GM18517 (cell line): ENCODE data around the gene ECHS1.
"Not testable (repeated sequence)": the region's sequence is repeated elsewhere in the genome, so short reads cannot be mapped to it uniquely, and the experiment has no call there.

Experiments
- ATAC-seq: cut with Tn5 transposase; IDR thresholded peaks from one replicate; pipeline ENCODE4 v1.9.1; 2021; ENCODE audit warnings: mild to moderate bottlenecking, moderate library complexity; ENCODE audit not compliant: unreplicated experiment

The ECHS1 gene

DNA sequence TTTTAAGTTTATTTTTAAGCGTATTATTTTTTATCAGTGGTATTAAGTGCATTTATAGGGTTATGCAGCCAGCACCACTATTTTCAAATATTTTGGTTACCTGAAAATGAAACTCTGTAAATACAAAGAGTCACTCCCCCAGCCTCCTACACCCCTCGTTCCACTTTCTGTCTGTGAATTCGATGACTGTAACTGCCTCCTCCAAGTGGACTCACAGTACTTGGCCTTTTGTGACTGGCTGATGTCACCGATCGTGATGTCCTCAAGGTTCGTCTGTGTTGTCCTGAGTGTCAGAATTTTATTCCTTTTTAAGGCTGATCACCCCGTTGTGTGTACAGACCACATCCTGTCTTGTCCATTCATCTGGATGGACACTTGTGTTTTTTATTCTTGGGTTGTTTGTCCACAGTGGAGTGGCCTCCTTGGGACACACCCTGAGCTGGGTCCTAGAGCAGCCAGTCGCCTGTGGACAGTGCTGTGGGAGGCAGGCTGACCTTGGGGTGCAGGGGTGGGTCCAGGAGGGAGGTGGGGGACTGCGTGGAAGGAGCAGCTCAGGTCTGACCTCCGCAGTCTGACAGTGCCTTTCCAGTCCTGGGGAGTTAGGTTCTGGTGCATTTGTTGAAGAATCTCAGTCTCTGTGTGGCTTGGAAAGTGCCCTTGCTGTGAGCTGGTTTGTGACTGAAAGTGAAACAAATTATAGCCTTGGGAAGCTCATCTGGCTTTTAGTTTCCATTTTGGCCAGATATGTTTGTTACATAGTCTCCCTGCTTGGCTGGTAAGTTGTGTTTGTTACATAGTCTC is 27.7 kb upstream of the ECHS1 start:
- ATAC-seq = peak; percentile 67

DNA sequence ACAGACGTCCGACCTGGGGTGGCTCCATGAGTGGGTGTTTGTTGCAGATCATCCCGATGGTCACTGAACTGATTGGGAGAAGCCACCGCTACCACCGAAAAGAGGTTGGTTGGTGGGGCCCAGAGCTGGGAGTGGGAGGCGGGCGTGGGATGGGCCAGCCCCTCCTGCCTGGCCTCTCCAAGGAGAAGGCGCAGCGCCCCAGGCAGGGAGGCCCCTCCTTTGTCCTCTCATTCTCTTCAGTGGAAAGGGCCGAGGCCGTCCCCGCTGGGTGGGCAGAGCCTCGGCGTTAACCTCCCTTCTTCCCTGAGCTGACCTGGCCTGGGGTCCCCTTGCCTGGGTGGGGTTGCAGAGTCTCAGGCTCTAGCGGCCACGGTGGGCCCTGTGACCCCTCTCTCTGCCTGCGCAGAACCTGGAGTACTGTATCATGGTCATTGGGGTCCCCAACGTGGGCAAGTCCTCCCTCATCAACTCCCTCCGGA is 26.0 kb upstream of the ECHS1 start:
- no peak for ATAC-seq

DNA sequence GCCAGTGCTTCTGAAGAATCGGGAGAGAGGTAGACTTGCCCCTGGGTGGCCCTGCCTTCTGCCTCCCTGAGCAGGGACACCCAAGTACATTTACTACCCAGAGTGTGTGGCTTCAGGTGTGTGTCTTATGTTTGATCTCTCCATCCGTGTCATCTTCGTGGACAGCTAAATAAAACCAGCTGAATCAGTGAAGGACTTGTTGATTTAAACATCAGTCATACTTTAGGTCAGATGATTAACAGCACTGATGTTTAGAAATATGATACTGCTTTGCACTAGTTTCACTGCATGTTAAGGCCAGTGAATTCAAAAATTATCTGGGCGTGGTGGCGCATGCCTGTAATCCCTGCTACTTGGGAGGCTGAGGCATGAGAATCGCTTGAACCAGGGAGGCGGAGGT is 24.8 kb upstream of the ECHS1 start:
- ATAC-seq = no peak

GRCh38 chr10:133396035-133396624 is 23.0 kb upstream of the ECHS1 start:
- ATAC-seq = no peak

DNA sequence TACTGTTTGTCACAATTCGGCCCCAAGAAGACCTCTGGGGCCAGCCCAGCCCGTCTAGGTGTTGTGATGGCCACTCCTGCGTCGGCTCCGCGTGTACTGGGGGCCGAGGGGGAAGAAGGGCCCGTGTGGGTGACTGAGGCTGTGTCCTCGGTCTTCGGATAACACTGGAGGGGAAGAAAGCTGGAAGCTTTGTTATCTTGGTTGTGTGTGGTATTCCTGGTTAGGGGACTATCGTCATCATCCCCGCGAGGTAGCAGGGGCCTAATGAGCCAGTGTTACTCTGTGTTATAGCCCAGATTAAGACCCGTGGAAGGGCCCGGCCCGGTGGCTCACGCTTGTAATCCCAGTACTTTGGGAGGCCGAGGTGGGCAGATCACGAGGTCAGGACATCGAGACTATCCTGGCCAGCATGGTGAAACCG is 21.7 kb upstream of the ECHS1 start:
- no peak for ATAC-seq

DNA sequence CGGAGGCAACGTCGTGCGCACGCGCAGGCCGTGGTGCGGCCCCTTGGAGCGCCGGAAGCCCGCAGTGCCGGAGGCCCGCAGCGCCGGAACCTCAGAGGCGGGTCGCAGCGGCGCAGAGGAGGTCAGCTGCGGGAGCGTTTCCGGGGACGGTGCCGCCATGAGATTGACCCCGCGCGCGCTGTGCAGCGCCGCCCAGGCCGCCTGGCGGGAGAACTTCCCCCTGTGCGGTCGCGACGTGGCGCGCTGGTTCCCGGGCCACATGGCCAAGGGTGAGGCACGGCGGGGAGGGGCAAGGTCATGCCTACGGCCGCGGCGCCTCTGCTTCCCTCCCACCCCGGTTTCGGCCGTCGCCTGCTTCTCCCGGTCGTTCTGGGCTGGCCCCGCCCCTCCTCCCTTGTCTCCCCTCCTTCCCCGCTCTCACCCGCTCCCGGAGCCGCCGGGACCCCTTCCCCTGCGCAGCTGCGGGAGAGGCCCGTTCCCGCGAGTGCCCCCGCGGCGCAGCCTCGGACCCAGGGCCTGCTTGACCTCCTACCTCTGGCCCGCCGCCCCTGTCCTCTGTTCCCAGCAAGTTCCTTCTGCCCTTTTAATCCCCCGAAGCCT is 21.0 kb upstream of the ECHS1 start, which contains the start of gene MTG1:
MTG1 (plus strand) TSS at position 94 of the 600 bp plus-strand sequence; CDS start at position 158, 64 bp downstream.
- ATAC-seq = peak; percentile 65

DNA sequence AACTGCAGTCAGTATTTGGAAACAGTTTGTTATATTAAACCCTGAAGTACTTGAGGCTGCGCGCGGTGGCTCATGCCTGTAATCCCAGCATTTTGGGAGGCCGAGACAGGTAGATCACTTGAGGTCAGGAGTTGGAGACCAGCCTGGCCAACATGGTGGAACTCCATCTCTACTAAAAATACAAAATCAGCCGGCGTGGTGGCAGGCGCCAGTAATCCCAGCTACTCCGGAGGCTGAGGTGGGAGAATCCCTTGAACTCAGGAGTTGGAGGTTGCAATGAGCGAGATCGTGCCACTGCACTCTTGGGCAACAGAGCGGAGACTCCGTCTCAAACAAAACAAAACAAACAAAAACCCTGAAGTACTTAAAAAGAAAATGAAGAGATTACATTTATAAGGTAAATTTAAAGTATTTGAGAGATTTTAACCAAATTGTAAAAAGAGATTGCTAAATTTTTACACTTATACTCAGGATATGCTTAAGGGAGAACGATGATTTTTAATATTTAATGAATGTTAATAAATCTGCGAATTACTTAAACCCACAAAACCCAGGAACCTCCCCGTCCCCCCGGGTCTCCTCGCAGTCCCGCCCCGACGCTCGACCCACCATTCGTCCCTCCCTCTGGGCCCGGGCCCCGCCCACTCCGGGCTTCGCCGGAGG is 20.4 kb upstream of the ECHS1 start:
- ATAC-seq = no peak

DNA sequence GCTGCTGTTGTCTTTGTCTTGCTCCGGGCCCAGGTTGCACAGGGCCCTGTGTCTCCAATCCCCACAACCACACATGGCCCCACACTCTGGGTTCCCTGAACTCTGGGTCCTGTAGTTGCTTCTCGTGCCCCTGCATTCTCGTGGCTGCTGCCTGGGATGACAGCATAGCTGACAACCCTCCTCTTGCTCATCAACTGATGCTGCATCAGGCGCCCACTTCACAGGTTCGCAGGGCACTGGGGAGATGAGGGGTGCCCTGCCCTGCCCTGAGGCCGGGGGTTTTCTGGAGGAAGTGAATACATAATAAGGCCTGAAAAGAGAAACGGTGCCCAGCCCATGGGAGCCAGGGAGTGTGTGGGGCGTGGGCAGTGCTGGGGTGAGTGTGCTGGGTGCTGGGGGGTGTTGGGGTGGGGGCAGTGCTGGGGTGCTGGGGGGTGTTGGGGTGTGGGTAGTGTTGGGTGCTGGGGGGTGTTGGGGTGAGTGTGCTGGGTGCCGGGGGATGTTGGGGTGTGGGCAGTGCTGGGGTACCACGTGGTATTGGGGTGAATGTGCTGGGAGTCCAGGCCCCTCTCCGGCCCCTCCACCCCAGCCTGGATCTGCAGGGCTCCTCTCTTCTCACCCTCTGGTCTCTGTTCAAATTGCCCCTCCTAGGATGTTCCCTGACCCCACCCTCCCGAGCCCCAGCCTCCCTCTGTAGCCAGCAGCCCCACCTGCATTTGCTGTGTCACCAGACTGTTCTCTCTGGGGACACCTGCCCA is 18.8 kb upstream of the ECHS1 start:
- no peak for ATAC-seq

GRCh38 chr10:133391249-133391635 is 18.1 kb upstream of the ECHS1 start:
- no peak for ATAC-seq

DNA sequence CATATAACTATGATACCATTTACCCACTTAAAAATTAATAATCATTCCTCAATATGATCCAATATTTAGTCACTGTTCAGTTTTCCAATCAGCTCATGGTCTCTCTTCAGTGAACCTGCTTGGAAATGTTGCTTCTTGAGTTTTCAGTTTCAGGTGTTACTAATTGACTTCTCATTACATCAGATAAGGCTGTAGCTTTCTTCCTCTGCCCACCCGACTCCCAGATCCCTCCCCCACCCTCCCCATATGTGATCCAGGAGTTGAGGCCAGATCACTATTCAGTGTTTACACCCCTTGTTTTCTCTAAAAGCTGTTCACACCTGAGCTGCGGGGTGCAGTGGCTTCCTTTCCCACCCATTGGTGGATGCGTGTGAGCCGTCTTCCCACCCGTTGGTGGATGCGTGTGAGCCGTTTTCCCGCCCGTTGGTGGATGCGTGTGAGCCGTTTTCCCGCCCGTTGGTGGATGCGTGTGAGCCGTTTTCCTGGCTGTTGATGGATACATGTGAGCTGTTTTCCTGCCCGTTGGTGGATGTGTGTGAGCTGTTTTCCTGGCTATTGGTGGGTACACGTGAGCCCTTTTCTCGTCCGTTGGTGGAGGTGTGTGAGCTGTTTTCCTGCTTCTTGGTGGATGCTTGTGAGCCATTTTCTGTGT is 17.6 kb upstream of the ECHS1 start:
- ATAC-seq = no peak

DNA sequence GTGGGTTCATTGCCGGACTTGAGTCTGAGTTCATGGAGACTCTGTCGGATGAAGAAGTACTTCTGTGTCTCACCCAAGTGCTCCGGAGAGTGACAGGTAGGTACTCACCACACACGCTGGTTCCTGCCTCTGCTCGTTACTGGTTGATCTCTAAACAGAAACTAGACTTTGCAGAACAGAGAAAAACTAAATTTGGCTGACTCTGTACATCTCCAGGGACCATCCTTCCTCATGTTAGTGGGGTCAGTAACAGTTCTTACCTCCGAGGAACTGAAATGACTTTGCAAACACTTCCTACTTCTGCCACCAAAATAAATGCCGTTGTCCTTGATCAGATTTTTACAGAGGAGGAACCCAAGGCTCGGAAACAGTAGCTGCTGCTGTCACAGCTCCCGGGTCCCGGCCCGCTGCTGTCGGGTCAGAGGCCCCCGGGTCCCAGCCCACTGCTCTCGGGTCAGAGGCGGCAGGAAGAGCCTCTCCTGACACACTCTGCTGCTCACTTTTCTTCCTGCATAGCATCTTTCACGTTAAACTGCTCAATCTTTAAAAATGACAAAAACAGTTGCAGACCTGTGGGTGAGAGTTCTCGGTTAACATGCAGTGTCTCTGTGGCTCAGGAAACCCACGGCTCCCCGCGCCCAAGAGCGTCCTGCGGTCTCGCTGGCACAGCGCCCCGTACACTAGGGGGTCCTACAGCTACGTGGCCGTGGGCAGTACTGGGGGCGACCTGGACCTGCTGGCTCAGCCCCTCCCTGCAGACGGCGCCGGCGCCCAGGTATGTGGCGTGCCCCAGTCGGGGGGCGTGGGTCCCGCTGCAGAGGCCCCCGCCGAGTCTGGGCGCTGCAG is 16.0 kb upstream of the ECHS1 start:
- ATAC-seq = peak; percentile 91

DNA sequence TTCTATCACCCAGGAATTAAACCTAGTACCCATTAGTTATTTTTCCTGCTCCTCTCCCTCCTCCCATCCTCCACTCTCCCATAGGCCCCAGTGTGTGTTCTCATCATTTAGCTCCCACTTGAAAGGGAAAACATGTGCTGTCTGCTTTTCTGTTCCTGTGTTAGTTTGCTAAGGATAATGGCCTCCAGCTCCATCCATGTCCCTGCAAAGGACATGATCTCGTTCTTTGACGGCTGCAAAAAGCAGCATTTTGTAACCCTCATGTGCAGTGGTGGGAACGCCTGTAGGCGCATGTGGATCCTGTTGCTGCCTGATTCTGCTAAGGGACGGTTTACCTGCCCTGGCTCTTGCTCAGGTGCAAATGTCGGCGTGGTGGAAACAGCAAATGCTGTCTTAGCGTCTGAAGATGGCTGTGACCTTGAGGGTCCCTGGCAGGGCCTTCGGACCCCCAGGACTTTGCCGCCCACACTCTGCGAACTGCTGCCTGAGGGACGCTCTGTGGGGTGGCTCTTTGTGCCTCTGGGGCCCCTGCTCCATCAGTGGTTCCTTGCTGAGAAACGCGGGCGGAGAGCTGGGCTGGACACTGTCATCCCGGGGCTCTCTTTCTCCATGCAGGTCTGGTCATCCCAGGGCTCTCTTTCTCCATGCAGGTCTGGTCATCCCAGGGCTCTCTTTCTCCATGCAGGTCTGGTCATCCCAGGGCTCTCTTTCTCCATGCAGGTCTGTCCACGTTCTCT is 15.2 kb upstream of the ECHS1 start:
- ATAC-seq = peak; percentile 1

DNA sequence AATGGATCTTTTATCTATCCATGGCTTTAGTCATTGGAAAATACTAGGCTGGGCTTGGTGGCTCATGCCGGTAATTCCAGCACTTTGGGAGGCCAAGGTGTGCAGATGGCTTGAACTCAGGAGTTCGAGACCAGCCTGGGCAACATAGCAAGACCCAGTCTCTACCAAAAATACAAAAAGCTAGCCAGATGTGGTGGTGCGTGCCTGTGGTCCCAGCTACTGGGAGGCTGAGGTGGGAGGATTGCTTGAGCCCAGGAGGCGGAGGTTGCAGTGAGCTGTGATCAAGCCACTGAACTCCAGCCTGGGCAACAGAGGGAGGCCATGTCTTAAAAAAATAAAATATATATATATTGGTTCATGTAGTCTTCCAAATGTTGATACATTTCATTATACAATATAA is 13.8 kb upstream of the ECHS1 start:
- ATAC-seq = not testable (repeated sequence)

GRCh38 chr10:133385214-133385613 is 12.1 kb upstream of the ECHS1 start:
- ATAC-seq = no peak

DNA sequence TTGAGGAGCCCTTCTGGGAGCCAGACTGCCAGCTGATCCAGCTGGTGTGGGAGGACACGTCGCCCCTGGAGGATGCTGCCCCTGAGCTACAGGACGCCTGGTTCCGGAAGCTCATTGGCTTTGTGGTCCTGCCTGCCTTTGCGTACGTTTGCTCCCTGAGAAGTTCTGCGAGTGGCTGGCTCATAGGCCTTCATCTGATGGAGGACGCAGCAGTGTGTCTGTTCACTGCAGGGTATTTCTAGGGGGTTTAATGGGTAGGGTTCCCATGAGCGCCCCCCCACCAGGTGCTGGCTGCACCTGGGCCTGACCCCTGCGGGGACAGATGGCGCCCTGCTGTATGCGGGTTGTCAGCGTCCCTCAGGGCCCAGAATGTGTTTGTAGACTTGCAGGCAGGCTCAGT is 10.9 kb upstream of the ECHS1 start:
- ATAC-seq = no peak

DNA sequence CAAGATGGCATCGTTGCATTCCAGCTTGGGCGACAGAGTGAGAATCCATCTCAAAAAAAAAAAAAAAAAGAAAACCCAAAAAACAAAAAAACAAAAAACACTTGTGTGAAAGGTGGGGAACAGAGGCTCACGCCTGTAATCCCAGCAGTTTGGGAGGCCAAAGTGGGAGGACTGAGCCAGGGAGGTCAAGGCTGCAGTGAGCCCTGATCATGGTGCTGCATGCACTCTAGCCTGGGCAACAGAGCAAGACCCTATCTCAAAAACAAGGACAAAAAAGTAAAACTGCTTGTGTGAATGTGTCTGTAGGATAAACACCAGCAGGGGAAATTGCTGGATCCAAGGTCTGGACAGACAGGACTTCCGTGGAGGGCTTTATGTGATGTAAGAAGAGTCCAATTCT is 10.4 kb upstream of the ECHS1 start:
- ATAC-seq = no peak

DNA sequence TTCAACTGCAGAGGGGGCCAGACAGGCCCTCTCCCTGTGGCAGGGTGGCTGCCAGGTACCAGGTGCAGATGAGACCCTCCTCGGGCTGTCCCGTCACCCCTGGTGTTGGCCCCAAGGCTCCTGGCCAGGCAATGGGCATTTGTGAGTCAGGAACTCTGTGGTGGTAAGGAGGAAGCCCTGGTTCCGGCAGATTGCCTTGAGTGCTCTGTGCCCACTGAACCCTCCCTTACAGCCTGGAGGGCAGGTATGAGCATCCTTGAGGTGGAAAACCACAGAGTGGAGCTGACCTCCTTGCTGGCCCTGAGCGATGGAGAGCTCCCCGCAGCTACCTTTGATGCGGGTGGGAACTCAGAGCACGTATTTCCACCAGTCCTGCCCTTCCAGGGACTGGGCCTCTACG is 7.9 kb upstream of the ECHS1 start:
- ATAC-seq = no peak

- no peak for ATAC-seq
Observed at GRCh38 chr10:133379801-133380666, 6.9 kb upstream of the ECHS1 start.
